Left ventricle myocardium superior (tissue), 1 donor: ENCODE data around the gene GLB1L2. TPM values are rescaled to one million over a fixed set of nuclear protein-coding genes. Genes with fewer than 3 reads are reported as not detected.

Source experiments
- ATAC-seq: fragments of 200-7000 bp; cut with Tn5 transposase; one replicate; pipeline ENCODE4 v1.9.1; 2020; ENCODE audit warnings: mild to moderate bottlenecking, moderate library complexity
- DNase-seq: peaks from one replicate; pipeline ENCODE4 v3.0.0-alpha.2; 2020
- intact Hi-C: fragments of 100-400 bp; cut with micrococcal nuclease; formaldehyde crosslinking; loops from one replicate; pipeline ENCODE4 v1.11.0; 2022
- total RNA-seq: library from RNA; stranded (reverse); fragmentation: NEBNext Ultra II Directional; extraction: Animal tissue kit (Norgen Biotek cat#: 25700); gene quantifications from one replicate; pipeline ENCODE4 v1.2.1, GENCODE V29; 2021
- donor health status: DM: no; HTN: yes; CAD: no; lungs with severe emphysema.

GLB1L2 gene
- total RNA-seq, 1 donor from 2014 or later: 0.37 TPM

- peak; percentile 76 for ATAC-seq
- no peak for DNase-seq
- intact Hi-C loops: no loop called here
Observed at GRCh38 chr11:134393638-134394037, 61.9 kb downstream of the GLB1L2 start.

GRCh38 chr11:134394311-134394710 is 62.5 kb downstream of the GLB1L2 start:
- ATAC-seq (no peak), DNase-seq (no peak)
- intact Hi-C loops: no loop called here

- DNase-seq (no peak), ATAC-seq (no peak)
- intact Hi-C loops: no loop called here
Observed at GRCh38 chr11:134395002-134395401, 63.2 kb downstream of the GLB1L2 start.

GRCh38 chr11:134397304-134398078 is 65.7 kb downstream of the GLB1L2 start:
- ATAC-seq (no peak), DNase-seq (no peak)
- intact Hi-C loops: no loop called here

- intact Hi-C loops: no loop called here
- no peak for DNase-seq
- no peak for ATAC-seq
Observed at GRCh38 chr11:134398079-134398444, 66.3 kb downstream of the GLB1L2 start.

GRCh38 chr11:134398644-134399292 is 67.0 kb downstream of the GLB1L2 start:
- intact Hi-C loops: no loop called here
- DNase-seq: no peak
- no peak for ATAC-seq

- no peak for ATAC-seq
Observed at GRCh38 chr11:134399293-134399654, 67.5 kb downstream of the GLB1L2 start.

GRCh38 chr11:134399996-134400395 is 68.2 kb downstream of the GLB1L2 start:
- no peak for DNase-seq
- ATAC-seq: no peak
- intact Hi-C loops: no loop called here

More at GRCh38 chr11:134399293-134399654, 67.5 kb downstream of the GLB1L2 start:
- intact Hi-C loops: no loop called here
- no peak for DNase-seq

- intact Hi-C loops: no loop called here
- no peak for ATAC-seq
Observed at GRCh38 chr11:134401825-134402809, 70.3 kb downstream of the GLB1L2 start.

GRCh38 chr11:134402910-134403309 is 71.1 kb downstream of the GLB1L2 start:
- intact Hi-C loops: no loop called here
- no peak for DNase-seq
- ATAC-seq: no peak

More at GRCh38 chr11:134401825-134402809, 70.3 kb downstream of the GLB1L2 start:
- no peak for DNase-seq

- DNase-seq (no peak), ATAC-seq (no peak)
- intact Hi-C loops: no loop called here
Observed at GRCh38 chr11:134404575-134405341, 73.0 kb downstream of the GLB1L2 start.

- intact Hi-C loops: no loop called here
- DNase-seq: no peak
- ATAC-seq: no peak
Observed at GRCh38 chr11:134405436-134405835, 73.6 kb downstream of the GLB1L2 start.

GRCh38 chr11:134405841-134406240 is 74.1 kb downstream of the GLB1L2 start:
- intact Hi-C loops: no loop called here
- no peak for ATAC-seq
- no peak for DNase-seq

- DNase-seq (no peak), ATAC-seq (no peak)
- intact Hi-C loops: no loop called here
Observed at GRCh38 chr11:134406264-134407185, 74.7 kb downstream of the GLB1L2 start.

GRCh38 chr11:134407321-134407828 is 75.6 kb downstream of the GLB1L2 start:
- no peak for ATAC-seq
- intact Hi-C loops: no loop called here
- DNase-seq: no peak

- no peak for ATAC-seq
- intact Hi-C loops: no loop called here
- DNase-seq: no peak
Observed at GRCh38 chr11:134407923-134408322, 76.1 kb downstream of the GLB1L2 start.

- no peak for ATAC-seq
- no peak for DNase-seq
- intact Hi-C loops: no loop called here
Observed at GRCh38 chr11:134409552-134410429, 78.0 kb downstream of the GLB1L2 start.
